ENCODE data around the gene CHRDL2.
A peak's percentile ranks its signal among the peaks of the same experiment; 100 is the strongest.
"Not testable (repeated sequence)": the region's sequence is repeated elsewhere in the genome, so short reads cannot be mapped to it uniquely, and the experiment has no call there.

CHRDL2 gene

DNA sequence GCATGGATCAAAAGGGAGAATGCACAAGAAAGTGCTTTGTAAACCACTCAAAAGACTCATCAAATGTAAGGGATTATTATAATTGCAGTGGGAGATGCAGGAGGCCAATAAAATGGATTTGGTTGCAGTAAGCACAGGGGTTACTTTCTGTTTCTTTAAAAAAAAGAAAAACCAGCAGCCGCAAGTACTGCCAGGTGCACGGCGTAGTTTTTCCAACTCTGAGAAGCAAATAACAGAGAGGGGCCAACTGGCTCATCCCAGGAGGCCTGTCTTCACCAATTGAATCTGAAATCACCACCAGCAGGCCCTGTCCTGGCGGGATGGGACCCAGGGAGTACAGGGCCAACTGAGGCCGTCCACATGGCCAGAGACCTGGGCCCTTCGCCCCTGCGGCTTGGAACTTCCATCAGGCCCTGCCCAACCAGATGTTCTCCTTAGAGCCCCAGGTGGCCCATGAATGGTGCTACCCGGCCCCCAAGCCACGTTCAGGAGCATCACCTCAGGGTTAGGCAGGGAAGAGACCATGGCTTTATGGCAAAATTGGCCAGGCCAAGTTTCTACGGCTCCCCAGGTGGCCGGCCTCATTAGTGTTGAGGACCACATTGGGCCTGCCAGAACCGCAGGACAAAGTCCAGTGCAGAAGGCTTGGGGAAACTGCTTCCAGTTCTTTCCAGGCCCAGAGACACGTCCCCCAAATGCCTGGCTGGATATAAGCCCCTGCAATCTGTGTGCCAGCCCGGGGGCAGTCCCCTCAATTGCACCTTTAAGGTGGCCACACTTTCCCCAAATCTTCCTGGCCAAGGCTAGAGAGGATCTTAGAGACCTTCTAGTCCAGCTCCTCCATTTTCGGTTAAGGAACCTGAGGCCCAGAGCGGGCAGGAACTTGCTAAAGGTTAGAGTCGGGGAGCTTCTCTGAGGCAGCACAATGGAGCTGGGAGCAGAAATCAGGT is 61.7 kb downstream of the CHRDL2 start:
- DNase-seq = no peak

DNA sequence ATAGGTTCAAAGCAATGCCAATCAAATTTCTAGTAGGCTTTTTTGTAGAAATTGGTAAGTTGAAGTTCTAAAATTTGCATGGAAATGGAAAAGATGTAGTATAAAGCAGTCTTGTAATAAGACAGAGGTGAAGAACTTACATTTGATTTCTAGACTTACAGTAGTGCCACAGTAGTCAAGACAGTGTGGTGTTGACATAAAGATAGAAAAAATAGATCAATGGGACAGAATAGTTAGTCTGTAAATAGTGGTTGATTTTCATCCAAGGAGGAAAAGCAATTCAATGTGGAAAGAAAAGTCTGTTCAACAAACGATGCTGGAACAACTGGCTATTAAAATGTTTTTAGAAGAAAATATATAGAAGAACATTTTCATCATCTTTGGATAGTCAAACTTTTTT is 67.9 kb downstream of the CHRDL2 start:
- DNase-seq = no peak

DNA sequence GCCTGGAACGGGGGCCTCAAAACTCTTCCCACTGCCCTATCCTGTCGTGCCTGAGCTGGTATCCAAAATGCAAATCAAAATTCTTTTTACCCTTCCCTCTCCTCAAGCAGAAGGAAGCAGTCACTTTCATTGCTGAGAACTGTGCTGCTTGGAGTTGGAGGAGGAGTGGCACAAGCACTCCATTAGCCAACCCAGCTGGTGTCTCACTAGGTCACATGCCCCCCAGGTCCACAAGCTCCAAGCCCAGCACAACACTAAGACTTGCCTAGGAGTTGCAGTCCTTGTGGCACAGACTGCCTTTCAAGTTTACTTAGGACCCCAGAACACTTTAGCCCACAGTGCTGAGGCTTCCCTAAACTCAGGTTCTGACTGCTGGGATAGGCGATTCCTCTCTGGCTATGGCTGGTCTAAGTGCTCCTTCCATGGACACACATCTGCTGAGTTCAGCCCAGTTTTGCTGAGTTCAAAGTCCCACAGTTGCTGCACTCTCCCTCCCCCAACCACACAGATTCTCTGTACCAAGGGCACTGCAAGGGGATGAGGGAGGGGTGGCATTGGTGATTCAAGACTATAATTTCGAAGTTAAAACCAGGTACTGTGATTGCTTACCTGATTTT is 68.6 kb downstream of the CHRDL2 start:
- DNase-seq = no peak

DNA sequence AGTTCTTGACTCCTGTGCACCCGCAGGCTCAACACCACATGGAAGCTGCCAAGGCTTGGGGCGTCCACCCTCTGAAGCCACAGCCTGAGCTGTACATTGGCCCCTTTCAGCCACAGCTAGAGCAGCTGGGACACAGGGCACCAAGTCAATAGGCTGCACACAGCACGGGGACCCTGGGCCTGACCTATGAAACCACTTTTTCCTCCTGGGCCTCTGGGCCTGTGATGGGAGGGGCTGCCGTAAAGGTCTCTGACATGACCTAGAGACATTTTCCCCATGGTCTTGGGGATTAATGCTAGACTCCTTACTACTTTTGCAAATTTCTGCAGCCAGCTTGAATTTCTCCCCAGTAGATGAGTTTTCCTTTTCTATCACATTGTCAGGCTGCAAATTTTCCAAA is 72.1 kb downstream of the CHRDL2 start:
- not testable (repeated sequence) for DNase-seq

DNA sequence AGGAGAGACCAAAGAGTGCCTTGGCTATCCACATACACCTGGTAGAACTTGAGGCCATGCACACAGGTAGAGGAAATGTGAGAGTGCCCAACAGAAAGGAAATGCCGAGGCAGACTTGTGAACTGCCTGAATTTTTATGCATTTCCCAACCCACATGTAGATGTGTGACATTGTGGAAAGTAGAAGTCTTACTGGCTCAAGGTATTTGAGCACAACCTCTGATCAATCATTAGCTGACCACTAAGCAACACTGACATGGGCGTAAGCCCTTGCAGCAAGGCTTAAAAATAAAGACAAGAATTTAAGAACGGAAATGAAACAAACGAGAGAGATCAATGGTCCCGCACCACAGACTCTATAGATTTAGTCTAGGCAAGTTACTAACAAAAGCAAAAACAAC is 76.2 kb downstream of the CHRDL2 start:
- no peak for DNase-seq

DNA sequence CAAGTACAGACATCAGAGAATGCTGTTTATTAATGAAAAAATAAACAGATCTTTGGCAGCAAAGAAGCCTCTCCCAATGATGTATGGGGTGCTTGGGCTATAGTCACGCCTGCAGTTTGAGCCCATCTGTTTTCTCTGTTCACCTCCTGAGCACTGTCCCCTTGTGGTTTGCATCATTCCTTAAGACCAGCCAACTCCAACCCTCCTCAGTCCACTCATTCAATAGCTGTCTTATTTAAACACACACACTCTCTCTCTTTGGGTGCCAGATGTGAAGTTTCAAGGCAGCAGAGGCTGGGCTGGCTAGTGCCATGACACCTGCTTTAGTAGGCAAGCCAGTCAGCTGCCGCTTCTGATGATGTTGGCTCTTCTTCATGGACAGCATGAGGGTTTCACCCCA is 80.7 kb downstream of the CHRDL2 start:
- DNase-seq = peak; percentile 22

DNA sequence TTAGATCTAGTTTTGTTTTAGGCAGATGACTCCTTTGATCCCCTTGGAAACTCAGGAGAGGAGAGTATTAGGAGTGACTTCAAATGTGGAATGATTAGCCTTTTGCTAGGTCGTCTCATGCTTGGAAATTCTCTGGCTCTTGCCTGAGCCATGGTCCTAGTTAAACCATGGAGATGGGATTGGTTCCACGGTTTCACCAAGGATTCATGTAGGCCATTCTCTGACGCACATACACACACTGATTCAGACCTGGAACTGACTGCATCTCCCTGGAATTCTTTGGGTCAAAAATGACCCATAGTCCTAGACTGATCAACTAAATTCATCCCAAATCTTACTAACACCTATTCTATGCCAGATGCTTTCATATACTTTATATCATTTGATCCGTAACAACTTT is 82.3 kb downstream of the CHRDL2 start:
- no peak for DNase-seq

DNA sequence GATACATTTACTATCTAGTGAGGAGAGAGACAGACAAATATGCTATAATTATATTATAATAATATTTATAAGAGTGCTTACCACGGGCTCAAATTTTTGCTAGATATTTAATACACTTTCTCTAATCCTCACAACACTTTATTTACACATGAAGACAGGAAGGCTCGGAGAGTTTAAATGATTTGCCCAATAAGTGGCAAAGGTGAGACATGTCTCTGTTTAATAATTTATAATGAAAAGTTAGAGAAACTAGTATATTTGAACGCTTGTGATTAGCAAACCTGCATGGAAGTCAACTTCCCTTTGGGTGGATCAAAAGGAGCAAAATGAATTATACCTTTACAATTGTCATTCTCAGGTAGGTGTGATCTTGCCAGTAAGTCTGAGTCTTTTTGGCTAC is 83.4 kb downstream of the CHRDL2 start:
- DNase-seq = no peak

DNA sequence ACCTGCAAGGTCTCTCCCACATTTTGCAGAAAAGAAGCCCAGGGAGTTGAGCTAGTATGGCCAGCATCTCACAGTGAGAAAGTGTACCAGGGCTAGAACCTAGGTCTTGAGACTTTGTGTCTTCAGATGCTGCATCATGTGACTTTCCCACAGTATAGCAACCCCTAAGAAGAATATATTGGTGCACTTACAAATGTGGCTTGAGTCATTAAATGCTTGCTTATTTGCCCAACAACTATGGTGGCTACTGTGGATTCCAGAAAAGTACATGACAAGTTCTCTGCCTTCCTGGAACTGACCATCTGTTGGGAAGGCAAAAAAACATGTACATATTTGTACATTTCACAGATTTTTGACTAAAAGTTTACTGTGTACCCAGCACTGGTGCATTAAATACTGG is 83.8 kb downstream of the CHRDL2 start:
- DNase-seq = no peak

DNA sequence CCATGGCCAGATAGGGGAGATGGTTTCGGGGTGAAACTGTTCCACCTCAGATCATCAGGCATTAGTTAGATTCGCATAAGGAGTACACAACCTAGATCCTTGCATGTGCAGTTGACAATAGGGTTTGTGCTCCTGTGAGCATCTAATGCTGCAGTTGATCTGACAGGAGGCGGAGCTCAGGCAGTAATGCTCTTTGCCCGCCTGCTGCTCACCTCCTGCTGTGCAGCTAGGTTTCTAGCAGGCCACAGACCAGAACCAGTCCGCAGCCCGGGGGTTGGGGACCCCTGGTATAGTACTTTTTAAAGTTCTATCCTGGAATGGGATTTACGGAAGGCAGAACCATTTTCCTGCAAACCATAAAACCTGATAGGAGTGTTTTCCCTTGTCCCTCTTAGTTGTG is 84.3 kb downstream of the CHRDL2 start:
- DNase-seq = no peak

Data from NCI-H1092 (cell line).